Measurements from ENCODE around the gene GLRX5. TPM values are rescaled to one million over a fixed set of nuclear protein-coding genes. Genes with fewer than 3 reads are reported as not detected.

GLRX5 gene
- total RNA-seq, 1 experiment from 2014 or later: 67.8 TPM

DNA sequence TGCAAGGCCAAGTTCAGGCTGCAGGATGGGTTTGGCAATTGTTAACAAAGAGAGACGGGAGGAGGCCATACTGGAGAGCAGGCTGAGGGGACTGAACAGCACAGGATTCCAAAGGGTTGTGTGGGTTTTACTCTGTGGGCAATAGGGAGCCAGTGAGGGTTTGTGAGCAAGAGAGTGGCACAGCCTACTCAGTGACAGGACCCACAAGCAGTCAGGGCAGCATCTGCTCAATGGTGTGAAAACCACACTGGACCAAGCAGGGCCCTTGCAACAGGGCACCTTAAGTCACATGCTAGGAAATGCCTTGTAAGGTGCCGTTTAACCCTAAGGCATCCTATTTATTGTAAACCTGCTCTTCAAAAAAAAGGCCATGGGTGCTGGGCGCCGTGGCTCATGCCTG is 40.4 kb upstream of the GLRX5 start:
- CTCF ChIA-PET: no interaction called here
- Mint-ChIP-seq H3K27ac (ENCODE audit: unreplicated experiment) (peak overlapping the region; percentile 11), H3K4me3 (ENCODE audit: unreplicated experiment) (no peak overlapping the region), H3K9me3 (ENCODE audit: unreplicated experiment) (no peaks in the 10 kb centered on the region), H3K4me1 (ENCODE audit: low read depth, unreplicated experiment) (peaks cover 40% of the 10 kb centered on the region), H3K27me3 (ENCODE audit: insufficient read depth, unreplicated experiment) (no peaks in the 10 kb centered on the region), H3K36me3 (ENCODE audit: insufficient read depth, unreplicated experiment) (peaks cover 4% of the 10 kb centered on the region)
- Histone ChIP-seq H3K27me3 (replicated peaks; ENCODE audit: control insufficient read depth, insufficient read depth, low read length) (no peaks in the 10 kb centered on the region), H3K36me3 (ENCODE audit: control insufficient read depth, insufficient read depth, low read length) (no peaks in the 10 kb centered on the region; the same call in 1 of the 2 replicates), H3K4me1 (peaks cover 69% of the 10 kb centered on the region), H3K9me3 (no peaks in the 10 kb centered on the region; the same call in 1 of the 2 replicates), H3K4me3 (ENCODE audit: low read depth, low read length) (no peak overlapping the region)
- no TSS peak for BruUV-seq (replicated peaks)
- no peak for TF ChIP-seq CTCF (IDR thresholded peaks at IDR 0.05; ENCODE audit: insufficient read depth in 1 of 2, low read depth in 1 of 2, low read length in 1 of 2, severe bottlenecking in 1 of 2, unreplicated experiment in 1 of 2)
- no peak for DNase-seq
- intact Hi-C loops (cut with micrococcal nuclease; ENCODE audit: unreplicated experiment): no loop called here
- POLR2A ChIA-PET: no interaction called here

GRCh38 chr14:95495076-95495475 is 39.8 kb upstream of the GLRX5 start:
- CTCF ChIA-PET: no interaction called here
- H3K4me1 ChIP-seq: peaks cover 69% of the 10 kb centered on the region
- H3K4me3 Mint-ChIP-seq (ENCODE audit: unreplicated experiment): no peak overlapping the region
- no peaks in the 10 kb centered on the region; the same call in 1 of the 2 replicates for H3K36me3 ChIP-seq (ENCODE audit: control insufficient read depth, insufficient read depth, low read length)
- H3K27me3 ChIP-seq (replicated peaks; ENCODE audit: control insufficient read depth, insufficient read depth, low read length): no peaks in the 10 kb centered on the region
- no peaks in the 10 kb centered on the region for H3K9me3 Mint-ChIP-seq (ENCODE audit: unreplicated experiment)
- H3K9me3 ChIP-seq: no peaks in the 10 kb centered on the region; the same call in 1 of the 2 replicates
- no peak overlapping the region for H3K4me3 ChIP-seq (ENCODE audit: low read depth, low read length)
- DNase-seq: no peak
- H3K27me3 Mint-ChIP-seq (ENCODE audit: insufficient read depth, unreplicated experiment): no peaks in the 10 kb centered on the region
- no TSS peak for BruUV-seq (replicated peaks)
- H3K36me3 Mint-ChIP-seq (ENCODE audit: insufficient read depth, unreplicated experiment): peaks cover 5% of the 10 kb centered on the region
- TF ChIP-seq CTCF (IDR thresholded peaks at IDR 0.05; ENCODE audit: insufficient read depth in 1 of 2, low read depth in 1 of 2, low read length in 1 of 2, severe bottlenecking in 1 of 2, unreplicated experiment in 1 of 2): no peak
- intact Hi-C loops (cut with micrococcal nuclease; ENCODE audit: unreplicated experiment): no loop called here
- H3K27ac Mint-ChIP-seq (ENCODE audit: unreplicated experiment): no peak overlapping the region
- peaks cover 42% of the 10 kb centered on the region for H3K4me1 Mint-ChIP-seq (ENCODE audit: low read depth, unreplicated experiment)
- POLR2A ChIA-PET: no interaction called here

DNA sequence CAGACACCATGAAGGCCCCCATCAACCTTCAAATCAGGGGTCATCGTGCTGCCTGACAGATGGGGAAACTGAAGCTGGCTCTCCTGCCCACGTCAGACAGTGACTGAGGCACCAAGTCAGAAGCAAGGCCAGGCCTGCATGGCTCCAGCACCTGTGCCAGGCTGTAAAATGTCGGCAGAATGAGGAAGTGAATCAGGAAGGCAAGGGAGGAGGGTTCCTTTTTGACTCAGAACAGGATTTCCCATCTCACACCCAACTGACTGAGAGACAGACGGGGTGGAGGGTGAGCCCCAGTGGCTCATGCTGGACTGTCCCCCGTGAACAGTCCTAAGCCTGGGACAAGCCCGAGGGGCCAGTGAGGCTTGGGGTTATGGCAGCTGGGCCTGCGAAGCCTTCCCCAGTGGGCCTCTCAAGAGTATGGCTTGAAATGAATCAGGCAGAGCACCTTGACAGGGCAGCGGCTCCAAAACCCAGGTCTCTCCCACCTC is 39.3 kb upstream of the GLRX5 start:
- Histone ChIP-seq H3K4me3 (ENCODE audit: low read depth, low read length) (no peak overlapping the region), H3K27me3 (replicated peaks; ENCODE audit: control insufficient read depth, insufficient read depth, low read length) (no peaks in the 10 kb centered on the region), H3K9me3 (no peaks in the 10 kb centered on the region; the same call in 1 of the 2 replicates), H3K4me1 (peaks cover 69% of the 10 kb centered on the region), H3K36me3 (ENCODE audit: control insufficient read depth, insufficient read depth, low read length) (no peaks in the 10 kb centered on the region; the same call in 1 of the 2 replicates)
- no peaks in the 10 kb centered on the region for H3K27me3 Mint-ChIP-seq (ENCODE audit: insufficient read depth, unreplicated experiment)
- H3K4me1 Mint-ChIP-seq (ENCODE audit: low read depth, unreplicated experiment): peaks cover 43% of the 10 kb centered on the region
- no peak overlapping the region for H3K4me3 Mint-ChIP-seq (ENCODE audit: unreplicated experiment)
- CTCF ChIA-PET: interaction anchor here (1.4 kb wide), 1 partner anchor 43 kb away, joined by 3 read pairs; no protein-coding TSS in a partner anchor
- POLR2A ChIA-PET: interaction anchor here (1.5 kb wide), 1 partner anchor 27 kb away, joined by 5 read pairs; no protein-coding TSS in a partner anchor
- DNase-seq: no peak
- H3K9me3 Mint-ChIP-seq (ENCODE audit: unreplicated experiment): no peaks in the 10 kb centered on the region
- H3K36me3 Mint-ChIP-seq (ENCODE audit: insufficient read depth, unreplicated experiment): peaks cover 5% of the 10 kb centered on the region
- intact Hi-C loops (cut with micrococcal nuclease; ENCODE audit: unreplicated experiment): no loop called here
- peak overlapping the region; percentile 50 for H3K27ac Mint-ChIP-seq (ENCODE audit: unreplicated experiment)
- no peak for TF ChIP-seq CTCF (IDR thresholded peaks at IDR 0.05; ENCODE audit: insufficient read depth in 1 of 2, low read depth in 1 of 2, low read length in 1 of 2, severe bottlenecking in 1 of 2, unreplicated experiment in 1 of 2)
- no TSS peak for BruUV-seq (replicated peaks)
